Right renal cortex interstitium (tissue), 3 donors: ENCODE measurements around the gene OR2T27. TPM values are rescaled to one million over a fixed set of nuclear protein-coding genes. Genes with fewer than 3 reads are reported as not detected.
"Not testable (repeated sequence)": the region's sequence is repeated elsewhere in the genome, so short reads cannot be mapped to it uniquely, and the experiment has no call there.

Experiments
- DNase-seq, 3 donors: peaks; one replicate each; pipeline ENCODE4 v3.0.0-alpha.2; 2013; ENCODE audit warnings: low read depth in 3 of 3, low spot score in 2 of 3
- polyA plus RNA-seq, 3 donors: library from polyadenylated mRNA; unstranded; fragments of 120-200 nt; gene quantifications; one replicate each; pipeline ENCODE4 v1.2.1, GENCODE V29; 2013; ENCODE audit not compliant: insufficient read length in 3 of 3

OR2T27 gene
- polyA plus RNA-seq, 3 donors = not detected

- DNase-seq = not testable (repeated sequence)
Measured at GRCh38 chr1:248641583-248641982, 13.7 kb downstream of the OR2T27 start.

- DNase-seq = not testable (repeated sequence)
Measured at GRCh38 chr1:248640906-248641305, 14.4 kb downstream of the OR2T27 start.

GRCh38 chr1:248639652-248640051, 15.7 kb downstream of the OR2T27 start:
- not testable (repeated sequence) for DNase-seq

- DNase-seq = not testable (repeated sequence)
Measured at GRCh38 chr1:248636612-248637011, 18.7 kb downstream of the OR2T27 start.

- DNase-seq = not testable (repeated sequence)
Measured at GRCh38 chr1:248634991-248635390, 20.3 kb downstream of the OR2T27 start, which contains the start of gene OR2T11. Gene OR2T11 (minus strand): TSS chr1:248635091. CDS start chr1:248627128, 7,963 bp downstream.

- DNase-seq = no peak
Measured at GRCh38 chr1:248631354-248632008, 23.8 kb downstream of the OR2T27 start.

GRCh38 chr1:248630551-248630950, 24.8 kb downstream of the OR2T27 start:
- DNase-seq = no peak

- no peak for DNase-seq
Measured at GRCh38 chr1:248627971-248628844, 27.1 kb downstream of the OR2T27 start.

GRCh38 chr1:248625971-248626370, 29.4 kb downstream of the OR2T27 start:
- DNase-seq = no peak

- DNase-seq = no peak
Measured at GRCh38 chr1:248625166-248625565, 30.2 kb downstream of the OR2T27 start.

- DNase-seq = no peak
Measured at GRCh38 chr1:248622570-248623001, 32.7 kb downstream of the OR2T27 start.

GRCh38 chr1:248621770-248622169, 33.6 kb downstream of the OR2T27 start:
- no peak for DNase-seq

GRCh38 chr1:248618878-248619277, 36.5 kb downstream of the OR2T27 start:
- DNase-seq = peak in 1 of 3 donors; percentile 15

GRCh38 chr1:248618119-248618518, 37.2 kb downstream of the OR2T27 start:
- no peak for DNase-seq

GRCh38 chr1:248613742-248614141, 41.6 kb downstream of the OR2T27 start:
- DNase-seq = no peak

GRCh38 chr1:248611883-248612414, 43.4 kb downstream of the OR2T27 start:
- no peak for DNase-seq

- DNase-seq = no peak
Measured at GRCh38 chr1:248610301-248610700, 45.0 kb downstream of the OR2T27 start.
